Body of pancreas (tissue), 4 donors: Measurements from ENCODE around the gene CAPN12.

ENCODE experiments used
- POLR2A ChIP-seq, 3 donors: fragments of 450-650 bp; IDR thresholded peaks; one replicate each; pipeline ENCODE4 v1.6.1; 2016; ENCODE audit warnings: antibody characterized with exemption in 3 of 3, mild to moderate bottlenecking in 2 of 3
- TF ChIP-seq, protein P1 (sequence below), 7 experiments: fragments of 450-650 bp in 4 of 7; fragments of 200-600 bp in 3 of 7; sonication (generic) in 3 of 7; IDR thresholded peaks; one replicate each; pipeline ENCODE4 v1.5.1; 2016 to 2019; ENCODE audit warnings: antibody characterized with exemption in 7 of 7

DNA sequence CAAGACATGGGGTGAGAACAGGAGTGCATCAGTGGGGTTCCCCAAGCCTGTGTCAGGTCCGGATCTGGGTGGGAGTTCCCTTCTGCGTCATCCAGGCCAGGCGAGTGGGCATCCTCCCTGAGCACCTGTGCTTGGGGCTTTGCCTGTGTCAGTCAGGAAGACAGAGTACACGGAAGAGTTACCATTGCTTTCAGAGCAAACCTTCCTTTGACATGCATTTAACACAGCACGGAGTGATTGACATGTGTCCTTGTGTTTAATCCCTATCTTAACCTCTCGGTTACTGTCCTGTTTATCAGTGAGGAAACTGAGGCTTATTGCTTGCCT, 47.6 kb downstream of the CAPN12 start:
- TF ChIP-seq, protein P1, sequence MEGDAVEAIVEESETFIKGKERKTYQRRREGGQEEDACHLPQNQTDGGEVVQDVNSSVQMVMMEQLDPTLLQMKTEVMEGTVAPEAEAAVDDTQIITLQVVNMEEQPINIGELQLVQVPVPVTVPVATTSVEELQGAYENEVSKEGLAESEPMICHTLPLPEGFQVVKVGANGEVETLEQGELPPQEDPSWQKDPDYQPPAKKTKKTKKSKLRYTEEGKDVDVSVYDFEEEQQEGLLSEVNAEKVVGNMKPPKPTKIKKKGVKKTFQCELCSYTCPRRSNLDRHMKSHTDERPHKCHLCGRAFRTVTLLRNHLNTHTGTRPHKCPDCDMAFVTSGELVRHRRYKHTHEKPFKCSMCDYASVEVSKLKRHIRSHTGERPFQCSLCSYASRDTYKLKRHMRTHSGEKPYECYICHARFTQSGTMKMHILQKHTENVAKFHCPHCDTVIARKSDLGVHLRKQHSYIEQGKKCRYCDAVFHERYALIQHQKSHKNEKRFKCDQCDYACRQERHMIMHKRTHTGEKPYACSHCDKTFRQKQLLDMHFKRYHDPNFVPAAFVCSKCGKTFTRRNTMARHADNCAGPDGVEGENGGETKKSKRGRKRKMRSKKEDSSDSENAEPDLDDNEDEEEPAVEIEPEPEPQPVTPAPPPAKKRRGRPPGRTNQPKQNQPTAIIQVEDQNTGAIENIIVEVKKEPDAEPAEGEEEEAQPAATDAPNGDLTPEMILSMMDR (IDR thresholded peaks at IDR 0.05) = no peak
- no peak for TF ChIP-seq POLR2A (IDR thresholded peaks at IDR 0.05)
